NT2/D1 (cell line): ENCODE results near the gene C2CD3.
"Not testable (repeated sequence)": the region's sequence is repeated elsewhere in the genome, so short reads cannot be mapped to it uniquely, and the experiment has no call there.

ENCODE experiments used
- DNase-seq: peaks from one replicate; pipeline ENCODE4 v3.0.0-alpha.2; 2011; ENCODE audit warnings: low read depth, low spot score
- H3K27me3 ChIP-seq: 2 replicates; pipeline ENCODE4 v1.6.0; 2011; ENCODE audit warnings: mild to moderate bottlenecking; ENCODE audit not compliant: insufficient read length, insufficient read depth
- H3K36me3 ChIP-seq: 2 replicates; pipeline ENCODE4 v1.6.1; 2011; ENCODE audit warnings: mild to moderate bottlenecking, low read length, mixed read lengths; ENCODE audit not compliant: insufficient read depth, insufficient read length
- H3K4me1 ChIP-seq: 2 replicates; pipeline ENCODE4 v1.5.1; 2011; ENCODE audit not compliant: insufficient read depth, insufficient read length
- H3K4me3 ChIP-seq: 2 replicates; pipeline ENCODE4 v1.5.1; 2011; ENCODE audit warnings: low read depth; ENCODE audit not compliant: insufficient read length
- H3K9ac ChIP-seq: 2 replicates; pipeline ENCODE4 v1.6.0; 2011; ENCODE audit warnings: low read depth; ENCODE audit not compliant: insufficient read length
- H3K9me3 ChIP-seq: 2 replicates; pipeline ENCODE4 v1.5.1; 2011; ENCODE audit warnings: mild to moderate bottlenecking, low read length; ENCODE audit not compliant: insufficient read depth
- SUZ12 ChIP-seq: IDR thresholded peaks from 2 replicates; pipeline ENCODE4 v1.6.1; 2011; ENCODE audit not compliant: insufficient read length, insufficient read depth; ENCODE audit errors: extremely low read depth
- YY1 ChIP-seq: IDR thresholded peaks from 2 replicates; pipeline ENCODE4 v1.6.1; 2011; ENCODE audit not compliant: insufficient read length, insufficient read depth
- ZNF274 ChIP-seq: IDR thresholded peaks from 2 replicates; pipeline ENCODE4 v1.6.1; 2011; ENCODE audit warnings: mild to moderate bottlenecking, low read depth, low read length

C2CD3 gene

DNA sequence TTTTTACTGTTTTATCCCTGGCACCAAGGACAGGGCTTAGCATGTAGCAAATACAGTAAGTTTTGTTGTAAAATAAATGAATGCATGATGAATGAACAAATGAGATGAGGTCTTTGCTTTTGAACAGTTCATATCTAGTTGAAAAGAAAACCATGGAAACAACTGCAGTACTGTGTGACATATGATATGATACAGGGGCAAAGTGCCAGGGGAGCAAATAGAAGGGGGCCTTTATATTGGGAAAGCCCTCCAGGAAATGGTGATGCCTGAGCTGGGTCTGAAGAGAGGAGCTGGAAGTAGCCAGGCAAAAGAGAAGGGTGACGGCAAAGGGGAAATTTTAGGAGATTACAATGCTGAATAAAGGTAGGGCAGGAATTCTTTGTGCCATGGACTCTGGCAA lies 98.1 kb downstream of the C2CD3 start:
- Histone ChIP-seq H3K36me3 (peaks cover 59% of the 10 kb centered on the region), H3K9me3 (no peaks in the 10 kb centered on the region), H3K4me3 (no peak overlapping the region), H3K4me1 (no peaks in the 10 kb centered on the region), H3K27me3 (no peaks in the 10 kb centered on the region), H3K9ac (no peak overlapping the region)
- no peak for TF ChIP-seq ZNF274
- TF ChIP-seq SUZ12 = no peak
- TF ChIP-seq YY1 = no peak
- DNase-seq = no peak

DNA sequence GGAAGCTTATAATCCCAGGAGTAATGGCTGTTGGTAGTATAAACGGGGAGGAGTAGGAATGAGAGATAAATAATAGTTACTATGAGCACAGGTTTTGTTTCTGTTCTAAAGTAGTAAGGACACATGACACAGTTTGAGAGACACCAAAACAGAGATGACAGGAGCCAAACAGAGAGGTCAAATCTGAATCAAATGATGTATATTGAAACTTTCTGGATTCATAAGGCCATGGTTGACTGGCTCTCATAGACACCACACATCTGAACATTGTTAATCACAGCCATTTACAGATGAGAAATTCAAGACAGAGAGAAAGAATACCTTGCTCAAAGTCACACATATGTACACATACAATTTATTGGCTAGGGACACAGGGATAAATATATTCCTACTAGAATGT lies 98.5 kb downstream of the C2CD3 start:
- H3K9ac ChIP-seq = no peak overlapping the region
- H3K9me3 ChIP-seq = no peaks in the 10 kb centered on the region
- no peak overlapping the region for H3K4me3 ChIP-seq
- no peaks in the 10 kb centered on the region for H3K4me1 ChIP-seq
- H3K36me3 ChIP-seq = peaks cover 59% of the 10 kb centered on the region
- DNase-seq = no peak
- H3K27me3 ChIP-seq = no peaks in the 10 kb centered on the region
- TF ChIP-seq ZNF274 = no peak

DNA sequence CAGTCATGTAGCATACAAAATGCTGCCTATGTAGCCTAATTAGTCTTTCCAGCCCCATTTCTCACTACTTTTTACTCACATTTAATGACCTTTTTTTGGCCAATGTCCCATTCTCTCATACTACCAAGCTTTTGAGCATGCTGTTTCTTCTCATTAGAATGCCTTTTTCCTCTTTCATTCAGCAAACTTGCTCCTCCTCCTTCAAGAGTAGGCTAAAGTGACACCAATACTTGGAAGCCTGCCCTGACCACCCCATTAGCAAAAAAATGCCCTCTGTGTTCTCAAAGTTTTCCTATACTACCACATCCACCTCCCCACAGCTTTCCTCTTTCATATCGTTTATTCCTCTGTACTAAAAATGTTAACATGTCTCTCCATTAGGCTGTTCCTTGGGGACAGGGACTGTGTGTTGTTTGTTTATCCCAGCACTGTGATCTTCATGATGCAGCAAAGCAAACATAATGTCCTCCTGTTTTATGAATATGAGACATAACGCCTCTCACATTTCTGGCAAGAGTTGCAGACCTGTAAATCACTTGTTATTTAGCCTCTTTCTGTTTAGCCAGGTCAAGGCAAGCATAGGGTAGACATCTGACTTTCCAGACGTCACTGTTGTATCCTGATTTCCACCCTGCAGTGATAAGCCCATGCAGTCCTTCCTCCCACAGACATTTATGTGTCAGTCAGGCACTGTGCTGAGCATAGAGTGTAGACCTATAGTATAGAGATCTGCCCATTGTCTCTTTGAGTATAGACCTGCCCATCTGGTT lies 99.9 kb downstream of the C2CD3 start:
- Histone ChIP-seq H3K4me3 (no peak overlapping the region), H3K9me3 (no peaks in the 10 kb centered on the region), H3K36me3 (peaks cover 48% of the 10 kb centered on the region), H3K27me3 (no peaks in the 10 kb centered on the region), H3K9ac (no peak overlapping the region), H3K4me1 (no peaks in the 10 kb centered on the region)
- TF ChIP-seq YY1 (no peak), ZNF274 (no peak), SUZ12 (no peak)
- no peak for DNase-seq

GRCh38 chr11:74069146-74070046 lies 101.4 kb downstream of the C2CD3 start:
- TF ChIP-seq SUZ12 (no peak), YY1 (no peak), ZNF274 (no peak)
- H3K27me3 ChIP-seq = no peaks in the 10 kb centered on the region
- H3K4me1 ChIP-seq = no peaks in the 10 kb centered on the region
- no peaks in the 10 kb centered on the region for H3K9me3 ChIP-seq
- H3K36me3 ChIP-seq = peaks cover 42% of the 10 kb centered on the region
- no peak for DNase-seq
- no peak overlapping the region for H3K9ac ChIP-seq
- no peak overlapping the region for H3K4me3 ChIP-seq

GRCh38 chr11:74066663-74067062 lies 104.1 kb downstream of the C2CD3 start:
- H3K27me3 ChIP-seq, DNase-seq, H3K9ac ChIP-seq, H3K9me3 ChIP-seq, H3K4me3 ChIP-seq, H3K4me1 ChIP-seq: not testable (repeated sequence)
- H3K36me3 ChIP-seq = peaks cover 25% of the 10 kb centered on the region

DNA sequence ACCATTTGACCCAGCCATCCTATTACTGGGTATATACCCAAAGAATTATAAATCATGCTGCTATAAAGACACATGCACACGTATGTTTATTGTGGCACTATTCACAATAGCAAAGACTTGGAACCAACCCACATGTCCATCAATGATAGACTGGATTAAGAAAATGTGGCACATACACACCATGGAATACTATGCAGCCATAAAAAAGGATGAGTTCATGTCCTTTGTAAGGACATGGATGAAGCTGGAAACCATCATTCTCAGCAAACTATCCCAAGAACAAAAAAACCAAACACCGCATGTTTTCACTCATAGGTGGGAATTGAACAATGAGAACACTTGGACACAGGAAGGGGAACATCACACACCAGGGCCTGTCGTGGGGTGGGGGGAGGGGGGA lies 105.3 kb downstream of the C2CD3 start:
- H3K9me3 ChIP-seq, H3K9ac ChIP-seq, H3K4me3 ChIP-seq, DNase-seq, H3K27me3 ChIP-seq, H3K4me1 ChIP-seq: not testable (repeated sequence)
- H3K36me3 ChIP-seq = peaks cover 16% of the 10 kb centered on the region

DNA sequence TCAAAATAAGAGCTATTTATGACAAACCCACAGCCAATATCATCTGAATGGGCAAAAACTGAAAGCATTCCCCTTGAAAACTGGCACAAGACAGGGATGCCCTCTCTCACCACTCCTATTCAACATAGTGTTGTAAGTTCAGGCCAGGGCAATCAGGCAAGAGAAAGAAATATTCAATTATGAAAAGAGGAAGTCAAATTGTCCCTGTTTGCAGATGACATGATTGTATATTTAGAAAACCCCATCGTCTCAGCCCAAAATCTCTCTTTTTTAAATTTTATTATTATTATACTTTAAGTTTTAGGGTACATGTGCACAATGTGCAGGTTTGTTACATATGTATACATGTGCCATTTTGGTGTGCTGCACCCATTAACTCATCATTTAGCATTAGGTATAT lies 107.2 kb downstream of the C2CD3 start:
- not testable (repeated sequence) for H3K4me1 ChIP-seq, H3K9ac ChIP-seq, H3K9me3 ChIP-seq, H3K27me3 ChIP-seq, H3K36me3 ChIP-seq, H3K4me3 ChIP-seq, DNase-seq

GRCh38 chr11:74061599-74061998 lies 109.2 kb downstream of the C2CD3 start:
- H3K9me3 ChIP-seq, H3K4me1 ChIP-seq, H3K4me3 ChIP-seq, H3K9ac ChIP-seq, H3K27me3 ChIP-seq, DNase-seq, H3K36me3 ChIP-seq: not testable (repeated sequence)
